Measurements from ENCODE around the gene OTUB1. TPM values are rescaled to one million over a fixed set of nuclear protein-coding genes. Genes with fewer than 3 reads are reported as not detected.

The OTUB1 gene
- total and polyA plus RNA-seq, 2 of the 13 experiments (the other 11 are each of a cell fraction or from before 2014, with no cell fraction given), result 58.8 to 130 TPM

DNA sequence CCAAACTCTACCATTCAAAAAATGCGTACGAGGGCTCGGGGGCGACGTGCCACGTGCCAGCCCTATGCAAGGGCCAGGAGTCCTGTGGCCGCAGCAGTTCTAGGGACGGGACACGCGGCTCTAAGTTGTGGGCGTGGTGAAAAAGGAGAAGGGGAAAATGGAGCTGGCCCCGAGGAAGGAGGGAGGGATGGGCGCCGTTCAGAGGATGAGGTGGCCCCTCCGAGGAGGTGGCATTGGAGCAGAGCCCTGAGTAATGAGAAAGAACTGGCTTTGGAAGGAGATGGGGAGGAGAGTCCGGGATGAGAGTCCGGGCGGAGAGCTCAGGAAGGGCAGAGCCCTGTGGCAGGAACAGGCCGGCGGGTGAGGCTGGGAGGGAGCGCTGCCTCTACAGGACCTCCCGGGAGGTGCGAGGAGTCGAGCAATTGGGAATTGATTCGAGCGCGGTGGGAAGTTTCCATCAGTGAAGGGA lies 21.0 kb downstream of the OTUB1 start:
- intact Hi-C loops (cut with micrococcal nuclease; ENCODE audit: unreplicated experiment), result loop anchor here (1.0 kb wide), 1 partner anchor 33 kb away; the partner anchor contains the start of gene COX8A
- Histone ChIP-seq H3K4me2 (ENCODE audit: low read depth, low read length) (peak overlapping the region; percentile 85), H2AFZ (ENCODE audit: low read length) (no peak overlapping the region), H3K9me3 (ENCODE audit: low read length) (peaks cover 10% of the 10 kb centered on the region; the same call in 1 of the 2 replicates), H3K27me3 (ENCODE audit: control insufficient read depth in 1 of 2, insufficient read depth in 2 of 2, low read length in 2 of 2) (no peaks in the 10 kb centered on the region), H3K4me3 (replicated peaks in 1 of 3; ENCODE audit: insufficient read depth in 1 of 3, low read depth in 2 of 3, low read length in 3 of 3) (peak overlapping the region; percentile 9 to 70 (median 60); a peak in 5 of 6 replicates), H3K79me2 (ENCODE audit: insufficient read depth, low read length) (no peaks in the 10 kb centered on the region), H3K36me3 (replicated peaks in 1 of 2; ENCODE audit: control insufficient read depth in 1 of 2, insufficient read depth in 2 of 2, low read length in 2 of 2) (no peaks in the 10 kb centered on the region), H4K20me1 (ENCODE audit: insufficient read depth, low read length) (peaks cover 4% of the 10 kb centered on the region; the same call in 1 of the 2 replicates), H3K27ac (ENCODE audit: extremely low read length, insufficient read depth, low read length) (no peak overlapping the region), H3K9ac (ENCODE audit: insufficient read depth, low read depth, low read length) (no peak overlapping the region; the same call in 1 of the 2 replicates), H3K4me1 (ENCODE audit: insufficient read depth, low read length) (peaks cover 21% of the 10 kb centered on the region)
- FAIRE-seq (no peak), DNase-seq (ENCODE audit: low spot score) (no peak), ATAC-seq (peak; percentile 49)
- TSS peak; percentile 61 for BruUV-seq (replicated peaks)
- CTCF ChIA-PET (ENCODE audit: low intra/inter-chr PET ratio, low total read pairs), result no interaction called here
- POLR2A ChIA-PET, result interaction anchor here (0.7 to 1.6 kb wide), 14 partner anchors 8 to 326 kb away, joined by 3 to 5 read pairs (median 3); partner anchors contain the start of genes COX8A, NUDT22, RTN3 and TRPT1
- in situ Hi-C loops (cut with HindIII; ENCODE audit: extremely low pct_ligation_motif_present, low pct_unique_long_range_greater_than_20kb), result no loop called here
- 12% methylated on average over 21 of the region's 27 CpGs for WGBS (ENCODE audit: low lambda C conversion rate)
- TF ChIP-seq ZNF276 (CRISPR knock-in tag; IDR thresholded peaks at IDR 0.05; ENCODE audit: low read depth), result 0 out of 2 replicates have a peak, but pooled peaks have one; percentile 11
- no peak for TF ChIP-seq RFXANK (CRISPR knock-in tag; IDR thresholded peaks at IDR 0.05)
- TF ChIP-seq ZZZ3 (CRISPR knock-in tag; IDR thresholded peaks at IDR 0.05; ENCODE audit: borderline replicate concordance), result 0 out of 2 replicates have a peak, but pooled peaks have one; percentile 48
- no peak for TF ChIP-seq TBX2 (CRISPR knock-in tag; IDR thresholded peaks at IDR 0.05; ENCODE audit: borderline replicate concordance)
- no peak for TF ChIP-seq ZNF136 (CRISPR knock-in tag; IDR thresholded peaks at IDR 0.05; ENCODE audit: low read depth)
- peak; percentile 44; the same call in 1 of the 2 replicates for TF ChIP-seq ZNF543 (CRISPR knock-in tag; IDR thresholded peaks at IDR 0.05)
- TF ChIP-seq TP53 (CRISPR knock-in tag; conservative IDR thresholded peaks at IDR 0.05), result no peak
- TF ChIP-seq MYC (CRISPR knock-in tag; IDR thresholded peaks at IDR 0.05; ENCODE audit: borderline replicate concordance), result 0 out of 2 replicates have a peak, but pooled peaks have one; percentile 29
- no peak for TF ChIP-seq RARA (CRISPR knock-in tag; IDR thresholded peaks at IDR 0.05)
- TF ChIP-seq PAX8 (CRISPR knock-in tag; IDR thresholded peaks at IDR 0.05; ENCODE audit: borderline replicate concordance), result 0 out of 2 replicates have a peak, but pooled peaks have one; percentile 51
- TF ChIP-seq RBM39 (IDR thresholded peaks at IDR 0.05; ENCODE audit: low read depth, low read length, poor library complexity, severe bottlenecking), result peak; percentile 7
- TF ChIP-seq ZNF484 (CRISPR knock-in tag; IDR thresholded peaks at IDR 0.05; ENCODE audit: borderline replicate concordance, low read depth), result no peak
- TF ChIP-seq, protein P1, sequence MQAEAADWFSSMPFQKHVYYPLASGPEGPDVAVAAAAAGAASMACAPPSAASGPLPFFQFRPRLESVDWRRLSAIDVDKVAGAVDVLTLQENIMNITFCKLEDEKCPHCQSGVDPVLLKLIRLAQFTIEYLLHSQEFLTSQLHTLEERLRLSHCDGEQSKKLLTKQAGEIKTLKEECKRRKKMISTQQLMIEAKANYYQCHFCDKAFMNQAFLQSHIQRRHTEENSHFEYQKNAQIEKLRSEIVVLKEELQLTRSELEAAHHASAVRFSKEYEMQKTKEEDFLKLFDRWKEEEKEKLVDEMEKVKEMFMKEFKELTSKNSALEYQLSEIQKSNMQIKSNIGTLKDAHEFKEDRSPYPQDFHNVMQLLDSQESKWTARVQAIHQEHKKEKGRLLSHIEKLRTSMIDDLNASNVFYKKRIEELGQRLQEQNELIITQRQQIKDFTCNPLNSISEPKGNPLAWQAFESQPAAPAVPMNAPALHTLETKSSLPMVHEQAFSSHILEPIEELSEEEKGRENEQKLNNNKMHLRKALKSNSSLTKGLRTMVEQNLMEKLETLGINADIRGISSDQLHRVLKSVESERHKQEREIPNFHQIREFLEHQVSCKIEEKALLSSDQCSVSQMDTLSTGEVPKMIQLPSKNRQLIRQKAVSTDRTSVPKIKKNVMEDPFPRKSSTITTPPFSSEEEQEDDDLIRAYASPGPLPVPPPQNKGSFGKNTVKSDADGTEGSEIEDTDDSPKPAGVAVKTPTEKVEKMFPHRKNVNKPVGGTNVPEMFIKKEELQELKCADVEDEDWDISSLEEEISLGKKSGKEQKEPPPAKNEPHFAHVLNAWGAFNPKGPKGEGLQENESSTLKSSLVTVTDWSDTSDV (CRISPR knock-in tag; IDR thresholded peaks at IDR 0.05), result 0 out of 2 replicates have a peak, but pooled peaks have one; percentile 25
- TF ChIP-seq, protein P2, sequence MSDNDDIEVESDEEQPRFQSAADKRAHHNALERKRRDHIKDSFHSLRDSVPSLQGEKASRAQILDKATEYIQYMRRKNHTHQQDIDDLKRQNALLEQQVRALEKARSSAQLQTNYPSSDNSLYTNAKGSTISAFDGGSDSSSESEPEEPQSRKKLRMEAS (IDR thresholded peaks at IDR 0.05), result 0 out of 2 replicates have a peak, but pooled peaks have one; percentile 15
- TF ChIP-seq NFATC3 (CRISPR knock-in tag; IDR thresholded peaks at IDR 0.05), result 0 out of 2 replicates have a peak, but pooled peaks have one; percentile 14
- TF ChIP-seq ZNF431 (CRISPR knock-in tag; IDR thresholded peaks at IDR 0.05; ENCODE audit: borderline replicate concordance, low read depth), result no peak
- TF ChIP-seq ZMAT3 (CRISPR knock-in tag; conservative IDR thresholded peaks at IDR 0.05), result 0 out of 2 replicates have a peak, but pooled peaks have one; percentile 5
- no peak for TF ChIP-seq HNF1B (CRISPR knock-in tag; IDR thresholded peaks at IDR 0.05)
